DMS53 treated with DMSO at 0.1 percent for 48 hours (cell line): ENCODE measurements around the gene CCDC191.

Source experiments
- DNase-seq: peaks from one replicate; lab custom pipeline; 2025; ENCODE audit not compliant: unreplicated experiment; lab: John Stamatoyannopoulos, UW

The CCDC191 gene

GRCh38 chr3:114060906-114061655 is 4.8 kb upstream of the CCDC191 start:
- no peak for DNase-seq

- no peak for DNase-seq
Observed at GRCh38 chr3:114058646-114059045, 2.3 kb upstream of the CCDC191 start.

DNA sequence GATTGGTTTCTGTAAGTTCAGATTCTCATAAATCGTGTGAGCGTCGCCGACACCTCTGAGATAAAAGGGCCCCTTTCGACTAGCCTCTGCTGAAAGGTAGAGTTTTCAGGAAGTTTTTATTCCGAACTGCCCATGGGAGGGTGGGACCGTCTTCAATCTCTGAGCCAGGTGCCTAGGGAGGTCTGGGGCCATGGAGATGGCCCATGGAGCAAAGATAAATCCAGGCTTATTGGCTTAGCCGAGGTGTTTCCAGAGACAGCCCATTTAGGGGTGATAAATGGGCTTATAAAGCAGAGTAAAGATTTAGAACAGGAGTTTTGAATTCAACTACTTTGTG is 653 bp upstream of the CCDC191 start:
- no peak for DNase-seq

DNA sequence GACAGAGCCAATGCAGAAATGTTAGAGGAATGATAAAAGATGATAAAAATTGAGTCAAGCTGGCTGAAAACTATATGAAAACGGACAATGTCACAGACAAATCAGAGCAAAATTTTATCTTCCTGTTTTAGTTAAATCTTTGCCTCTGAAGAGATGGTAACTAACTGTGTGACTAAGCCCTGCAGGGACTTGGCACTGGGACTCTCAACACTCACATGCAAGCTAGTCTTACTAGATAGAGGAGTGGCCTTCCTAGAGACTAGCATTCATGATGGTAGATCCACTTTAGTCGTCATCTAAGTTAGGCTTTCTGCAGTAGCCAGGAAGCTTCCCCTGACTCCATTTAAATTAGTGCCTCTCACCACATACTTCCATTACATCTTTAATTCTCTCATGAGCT is 4.1 kb downstream of the CCDC191 start:
- no peak for DNase-seq

- no peak for DNase-seq
Observed at GRCh38 chr3:114043205-114043604, 13.1 kb downstream of the CCDC191 start.

- no peak for DNase-seq
Observed at GRCh38 chr3:114035896-114036295, 20.4 kb downstream of the CCDC191 start.

DNA sequence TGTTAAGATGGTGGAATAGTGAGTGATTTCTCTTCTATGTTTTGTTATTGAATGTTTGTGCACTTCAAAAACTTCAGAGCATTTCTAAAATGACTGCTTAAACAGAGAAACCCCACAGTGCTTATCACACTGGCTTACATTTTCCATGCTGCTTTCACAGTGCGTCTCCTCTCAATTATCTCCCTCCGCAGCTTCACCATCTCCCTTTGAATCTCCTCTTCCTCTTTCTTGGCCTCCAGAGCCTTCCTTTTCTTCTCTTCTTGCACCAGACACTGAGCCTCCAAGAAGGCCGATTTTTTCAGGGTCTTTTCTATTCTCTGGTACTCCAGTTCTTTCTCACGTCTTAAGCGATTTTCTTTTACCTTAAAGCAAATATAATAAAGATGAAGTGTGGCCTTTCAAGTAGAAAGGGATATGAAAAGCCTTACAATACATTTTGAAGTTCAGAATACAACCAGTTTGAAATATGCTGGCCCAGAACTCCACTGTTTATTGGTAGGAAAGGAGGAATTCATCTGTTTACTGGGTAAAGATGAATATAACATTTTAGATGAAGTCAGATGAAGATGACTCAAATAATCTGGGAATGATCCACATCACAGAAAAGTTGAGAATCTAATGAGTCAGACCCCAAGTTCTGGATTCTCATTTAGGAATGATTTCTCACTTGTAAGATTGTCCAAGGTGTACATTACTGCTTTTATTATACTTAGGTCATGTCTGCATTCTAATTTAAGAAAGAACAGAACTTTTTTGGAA is 21.4 kb downstream of the CCDC191 start:
- no peak for DNase-seq

GRCh38 chr3:114034211-114034610 is 22.1 kb downstream of the CCDC191 start:
- no peak for DNase-seq

GRCh38 chr3:114033721-114034120 is 22.6 kb downstream of the CCDC191 start:
- DNase-seq, result no peak

DNA sequence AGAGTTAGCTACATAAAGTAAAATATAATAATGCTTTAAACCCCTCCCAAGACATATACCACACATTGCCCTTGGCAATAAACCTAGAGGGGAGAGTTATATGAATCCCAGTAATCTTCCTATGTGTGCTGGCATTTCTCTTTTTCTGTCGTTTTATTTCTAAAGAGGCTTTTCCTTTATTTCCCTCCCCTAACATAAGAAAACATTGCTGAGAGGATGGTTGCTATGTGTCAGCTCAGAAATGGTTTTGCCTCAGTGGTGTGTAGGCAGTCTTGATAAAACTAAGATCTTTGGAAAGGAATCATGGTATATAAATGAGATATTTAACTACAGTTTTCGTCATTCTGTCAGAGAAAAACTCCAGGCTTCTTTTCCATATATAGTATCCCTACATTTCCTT is 30.0 kb downstream of the CCDC191 start:
- no peak for DNase-seq

DNA sequence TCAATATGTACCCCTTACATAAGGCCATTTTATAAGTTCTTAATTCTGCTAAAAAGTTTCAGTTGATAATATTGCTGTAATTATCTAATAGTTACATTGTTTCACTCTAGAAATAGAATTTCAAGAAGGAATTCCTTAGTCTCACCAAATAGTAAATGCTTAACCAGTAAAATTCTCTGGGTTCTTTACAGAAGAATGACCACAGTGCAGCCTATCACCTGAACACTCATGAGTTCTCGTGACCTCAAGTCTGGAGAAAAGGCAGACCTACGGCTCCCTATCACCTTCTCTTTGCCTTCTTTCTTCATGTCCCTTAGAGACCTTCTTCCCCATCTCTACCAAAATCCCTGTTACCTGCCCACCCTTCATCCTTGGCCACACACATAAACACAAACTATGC is 30.9 kb downstream of the CCDC191 start:
- DNase-seq, result no peak

DNA sequence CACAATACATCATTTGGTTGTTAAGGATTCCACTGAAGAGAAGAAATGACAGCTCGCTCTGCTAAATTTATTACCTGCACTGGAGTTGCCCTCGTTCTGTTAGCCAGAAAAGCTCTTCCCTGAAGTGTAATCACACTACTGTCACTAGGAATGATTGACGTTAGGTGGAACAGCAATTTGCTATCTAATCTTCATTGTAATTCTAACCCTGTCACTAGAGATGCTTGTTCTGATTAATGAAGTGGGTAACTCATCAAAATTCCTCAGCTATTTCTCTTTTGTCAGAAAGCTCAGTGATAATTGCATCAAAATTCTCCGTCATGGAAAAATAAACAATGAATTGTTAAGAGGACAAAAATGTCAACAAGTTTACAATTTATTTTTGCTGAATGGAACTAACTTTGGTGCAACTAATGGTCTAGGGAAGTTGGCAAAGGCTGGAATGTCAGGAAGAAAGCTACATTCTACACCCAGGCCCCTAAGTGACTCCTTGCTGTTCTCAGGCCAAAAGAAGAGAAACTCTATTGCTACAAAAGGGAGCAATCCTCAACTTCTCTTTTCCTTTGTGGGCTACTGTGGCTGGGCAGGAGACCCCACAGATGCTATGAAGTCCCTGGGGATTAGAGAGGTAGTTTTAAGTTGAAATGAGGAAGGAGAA is 34.1 kb downstream of the CCDC191 start:
- DNase-seq, result no peak

DNA sequence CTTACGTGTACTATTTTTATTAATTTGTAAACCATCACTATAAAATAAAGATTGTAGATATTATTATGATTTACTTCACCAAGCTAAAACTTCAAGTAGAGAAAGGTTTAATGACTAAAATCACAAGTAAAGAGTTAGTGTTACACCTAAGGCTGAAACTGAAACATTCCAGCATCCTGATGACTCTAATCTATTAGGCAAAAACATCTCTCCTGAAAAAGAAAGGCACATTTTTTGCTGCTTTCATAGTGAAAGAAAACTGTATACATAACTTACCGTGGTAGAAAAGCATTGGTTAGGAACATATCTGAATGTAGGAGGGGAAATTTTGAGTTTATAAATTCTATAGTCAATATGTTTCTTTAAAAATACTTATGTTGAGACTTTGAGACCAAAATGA is 35.4 kb downstream of the CCDC191 start:
- no peak for DNase-seq

- DNase-seq, result no peak
Observed at GRCh38 chr3:114019486-114019885, 36.8 kb downstream of the CCDC191 start.

DNA sequence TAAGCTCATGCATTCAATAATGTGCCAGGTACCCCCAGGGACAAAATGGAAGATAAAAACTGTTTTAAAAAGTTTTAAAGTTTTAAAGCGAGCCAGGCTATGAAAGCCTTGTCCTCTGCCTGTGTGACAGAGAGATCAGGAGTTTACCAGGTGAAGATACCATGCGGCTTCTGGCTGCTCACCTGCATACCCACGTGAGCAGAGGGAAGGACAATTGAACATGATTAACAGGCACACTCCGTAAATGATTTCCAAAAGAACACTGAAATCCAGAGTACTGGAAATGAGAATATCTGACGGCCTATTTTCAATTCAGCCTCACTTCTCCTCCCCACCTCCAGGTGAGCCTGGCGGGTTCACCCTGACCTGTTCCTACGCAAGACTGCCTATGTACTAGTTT is 42.1 kb downstream of the CCDC191 start:
- no peak for DNase-seq

DNA sequence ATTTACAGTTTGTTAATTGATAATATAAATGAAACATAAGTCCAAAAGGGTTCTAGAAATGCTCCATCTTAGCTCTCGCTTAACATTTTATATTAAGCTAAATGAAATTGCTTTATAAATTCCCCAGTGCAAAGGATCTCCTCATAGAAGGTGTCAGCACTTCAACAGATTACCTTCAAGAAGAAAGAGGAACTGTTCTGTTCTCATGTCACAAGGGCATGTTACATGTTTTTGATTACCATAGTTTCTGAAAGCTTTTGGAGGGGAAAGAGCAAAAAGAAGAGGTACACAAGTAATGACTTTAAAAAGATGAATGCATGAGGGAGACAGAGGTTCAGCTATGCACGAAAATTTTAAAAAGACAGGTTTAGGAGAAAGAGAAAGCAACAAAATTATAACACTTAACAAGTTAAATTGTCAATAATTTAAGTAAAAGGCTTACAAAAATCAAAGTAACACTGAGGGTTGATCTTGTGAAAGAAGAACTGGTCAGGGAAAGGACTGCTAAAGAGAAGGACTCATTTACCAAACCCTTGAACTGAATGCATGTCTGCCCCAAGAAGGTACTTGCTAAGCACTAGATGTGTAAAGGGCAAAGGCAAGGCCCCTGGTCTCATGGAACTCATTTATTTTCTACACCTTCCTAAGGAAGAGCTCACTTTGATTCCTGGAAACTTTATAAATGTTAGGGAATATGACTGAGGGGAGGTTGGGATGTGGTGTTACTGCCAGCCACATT is 45.1 kb downstream of the CCDC191 start:
- DNase-seq, result no peak

DNA sequence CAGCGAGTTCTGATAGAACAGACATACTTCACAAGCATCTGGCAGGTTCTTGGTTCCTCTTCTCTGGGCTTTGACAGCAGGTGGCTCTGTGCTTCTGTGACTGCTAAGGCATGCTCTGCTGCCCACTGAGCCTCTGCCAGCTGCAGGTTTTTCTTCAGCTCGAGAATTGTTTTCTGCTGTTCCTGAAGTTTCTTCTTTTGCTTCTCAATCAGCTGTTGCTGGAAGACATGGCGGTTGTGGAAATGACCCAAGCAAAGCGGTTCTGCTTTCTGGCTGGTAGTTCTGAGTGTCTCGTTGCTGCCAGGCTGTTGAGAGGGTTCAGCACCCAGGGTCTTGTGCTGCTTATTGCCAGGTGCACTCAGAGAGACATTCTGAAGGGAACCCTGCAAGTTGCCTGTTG is 50.8 kb downstream of the CCDC191 start:
- no peak for DNase-seq

GRCh38 chr3:113985541-113985940 is 70.8 kb downstream of the CCDC191 start:
- DNase-seq, result no peak

- no peak for DNase-seq
Observed at GRCh38 chr3:113983544-113983943, 72.8 kb downstream of the CCDC191 start.

DNA sequence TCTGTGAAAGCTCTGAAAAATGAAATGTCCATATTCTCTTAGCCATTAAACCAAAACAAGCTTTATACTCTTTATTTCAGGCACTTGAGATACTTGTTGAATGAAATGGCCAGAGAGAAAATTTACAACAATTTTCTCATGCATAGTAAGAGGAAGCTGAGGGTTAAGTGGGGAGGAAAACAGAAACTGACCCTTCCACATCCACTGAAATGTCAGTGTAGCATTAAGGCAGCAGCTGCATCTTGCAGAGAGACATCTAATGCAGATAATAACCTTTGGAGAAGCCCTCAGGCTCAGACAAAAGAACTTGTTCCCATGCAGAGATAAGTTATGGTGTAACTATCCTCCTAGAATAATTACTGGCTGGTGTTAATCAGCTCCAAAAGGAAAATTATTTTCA is 74.5 kb downstream of the CCDC191 start:
- no peak for DNase-seq

DNA sequence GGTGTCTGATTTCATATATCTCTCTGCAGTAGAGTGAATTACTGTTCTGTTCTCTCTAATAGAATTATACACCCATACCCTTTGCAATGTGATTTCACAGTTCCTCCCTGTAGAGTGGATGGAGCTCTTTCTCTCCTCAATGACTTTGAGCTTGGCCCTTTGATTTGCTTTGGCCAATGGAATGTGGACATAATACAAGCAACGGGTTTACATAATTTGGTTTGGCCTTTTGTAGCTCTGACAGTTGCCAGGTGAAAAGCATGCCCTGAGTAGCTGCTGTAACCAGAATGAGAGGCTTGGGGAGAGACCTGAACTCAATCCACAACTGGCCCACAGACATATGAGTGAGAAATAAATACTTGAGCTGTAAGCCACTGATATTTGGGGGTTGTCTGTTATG is 76.4 kb downstream of the CCDC191 start:
- no peak for DNase-seq

DNA sequence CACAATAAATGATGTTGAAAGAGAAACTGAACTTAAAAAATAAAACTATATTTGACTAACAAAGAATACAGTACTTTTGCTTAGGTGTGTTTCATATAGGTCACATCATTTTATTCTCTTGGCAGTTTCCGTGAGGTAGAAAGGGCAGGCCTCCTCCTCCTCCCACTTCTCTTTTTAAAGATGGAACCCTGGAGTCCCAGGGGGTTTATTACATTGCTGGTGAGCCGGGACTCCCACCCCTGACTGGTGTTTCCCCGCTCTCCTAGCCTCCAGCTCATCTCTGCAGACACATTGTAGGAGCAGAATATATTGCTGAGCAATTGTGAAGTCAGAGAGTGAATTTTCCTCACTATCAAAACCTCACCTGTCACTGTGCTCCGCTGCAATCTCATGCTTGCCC is 78.5 kb downstream of the CCDC191 start:
- DNase-seq, result no peak
